GM23248 (cell line): Measurements from ENCODE around the gene MROH2B. TPM values are rescaled to one million over a fixed set of nuclear protein-coding genes. Genes with fewer than 3 reads are reported as not detected.

Experiments used
- DNase-seq: peaks from one replicate; pipeline ENCODE4 v3.0.0-alpha.2; 2015
- H2AFZ ChIP-seq: fragments of 200-600 bp; sonication (generic); 2 replicates; pipeline ENCODE4 v1.6.1; 2016; ENCODE audit warnings: antibody characterized with exemption
- H3F3A ChIP-seq: fragments of 200-600 bp; sonication (generic); 2 replicates; pipeline ENCODE4 v1.6.1; 2016; ENCODE audit warnings: mild to moderate bottlenecking, antibody characterized with exemption, mixed run types; ENCODE audit not compliant: insufficient read depth
- H3K27ac ChIP-seq: fragments of 200-600 bp; sonication (generic); 2 replicates; pipeline ENCODE4 v1.5.1; 2016; ENCODE audit warnings: mild to moderate bottlenecking
- H3K27me3 ChIP-seq: fragments of 200-600 bp; sonication (generic); replicated peaks from 2 replicates; pipeline ENCODE4 v1.6.1; 2016; ENCODE audit warnings: mild to moderate bottlenecking; ENCODE audit not compliant: insufficient read depth
- H3K36me3 ChIP-seq: fragments of 200-600 bp; sonication (generic); 2 replicates; pipeline ENCODE4 v1.6.1; 2016; ENCODE audit warnings: low read depth, mild to moderate bottlenecking
- H3K4me1 ChIP-seq: fragments of 200-600 bp; sonication (generic); 2 replicates; pipeline ENCODE4 v1.6.1; 2016; ENCODE audit warnings: mild to moderate bottlenecking; ENCODE audit not compliant: insufficient read depth
- H3K4me2 ChIP-seq: fragments of 200-600 bp; sonication (generic); one replicate; pipeline ENCODE4 v1.6.1; 2016; ENCODE audit warnings: mild to moderate bottlenecking; ENCODE audit not compliant: unreplicated experiment
- H3K4me3 ChIP-seq: fragments of 200-600 bp; sonication (generic); 2 replicates; pipeline ENCODE4 v1.5.1; 2016; ENCODE audit warnings: mild to moderate bottlenecking
- H3K79me2 ChIP-seq: fragments of 200-600 bp; sonication (generic); 2 replicates; pipeline ENCODE4 v1.6.1; 2016; ENCODE audit warnings: mild to moderate bottlenecking; ENCODE audit not compliant: insufficient read depth
- H3K9ac ChIP-seq: fragments of 200-600 bp; sonication (generic); 2 replicates; pipeline ENCODE4 v1.6.1; 2016; ENCODE audit warnings: mild to moderate bottlenecking
- H3K9me2 ChIP-seq: fragments of 200-600 bp; sonication (generic); 2 replicates; pipeline ENCODE4 v1.6.1; 2016; ENCODE audit warnings: mixed run types, mild to moderate bottlenecking, moderate library complexity; ENCODE audit not compliant: insufficient read depth
- H3K9me3 ChIP-seq: fragments of 200-600 bp; sonication (generic); one replicate; pipeline ENCODE4 v1.6.1; 2017; ENCODE audit warnings: low read depth
- H4K20me1 ChIP-seq: fragments of 200-600 bp; sonication (generic); 2 replicates; pipeline ENCODE4 v1.6.0; 2016; ENCODE audit not compliant: insufficient read depth
- EZH2 ChIP-seq: fragments of 200-600 bp; sonication (generic); IDR thresholded peaks from 2 replicates; pipeline ENCODE4 v1.6.1; 2018; ENCODE audit warnings: antibody characterized with exemption, mild to moderate bottlenecking; ENCODE audit not compliant: insufficient read depth, poor library complexity, severe bottlenecking
- EZH2phosphoT487 ChIP-seq: fragments of 200-600 bp; sonication (generic); IDR thresholded peaks from 2 replicates; pipeline ENCODE4 v1.6.1; 2018; ENCODE audit warnings: antibody characterized with exemption, moderate library complexity, mild to moderate bottlenecking, low read depth; ENCODE audit not compliant: insufficient read depth
- WGBS, 2 experiments: methylation state at CpG; one replicate each; pipeline ENCODE4 v1.1.6; 2015 to 2017; ENCODE audit warnings: low lambda C conversion rate in 2 of 2, low coverage in 1 of 2; ENCODE audit errors: missing lambda C conversion rate in 2 of 2; 5-methylcytosine and 5-hydroxymethylcytosine counted together
- in situ Hi-C: fragments of 300-500 bp; cut with MboI; formaldehyde crosslinking; loops from 2 replicates; pipeline ENCODE4 v1.15.0; 2020
- polyA plus RNA-seq: library from polyadenylated mRNA; unstranded; fragments of >200 nt; fragmentation: Nextera tagmentation; extraction: Ambion mirVana; gene quantifications from 2 replicates; pipeline ENCODE4 v1.2.1, GENCODE V29; 2016
- total RNA-seq: library from RNA; depleted of rRNA; stranded (reverse); fragments of >200 nt; shearing (Covaris generic); gene quantifications from 2 replicates; pipeline ENCODE4 v1.2.3, GENCODE V29; 2014

The MROH2B gene
- total and polyA plus RNA-seq, 2 experiments from 2014 or later, result not detected

DNA sequence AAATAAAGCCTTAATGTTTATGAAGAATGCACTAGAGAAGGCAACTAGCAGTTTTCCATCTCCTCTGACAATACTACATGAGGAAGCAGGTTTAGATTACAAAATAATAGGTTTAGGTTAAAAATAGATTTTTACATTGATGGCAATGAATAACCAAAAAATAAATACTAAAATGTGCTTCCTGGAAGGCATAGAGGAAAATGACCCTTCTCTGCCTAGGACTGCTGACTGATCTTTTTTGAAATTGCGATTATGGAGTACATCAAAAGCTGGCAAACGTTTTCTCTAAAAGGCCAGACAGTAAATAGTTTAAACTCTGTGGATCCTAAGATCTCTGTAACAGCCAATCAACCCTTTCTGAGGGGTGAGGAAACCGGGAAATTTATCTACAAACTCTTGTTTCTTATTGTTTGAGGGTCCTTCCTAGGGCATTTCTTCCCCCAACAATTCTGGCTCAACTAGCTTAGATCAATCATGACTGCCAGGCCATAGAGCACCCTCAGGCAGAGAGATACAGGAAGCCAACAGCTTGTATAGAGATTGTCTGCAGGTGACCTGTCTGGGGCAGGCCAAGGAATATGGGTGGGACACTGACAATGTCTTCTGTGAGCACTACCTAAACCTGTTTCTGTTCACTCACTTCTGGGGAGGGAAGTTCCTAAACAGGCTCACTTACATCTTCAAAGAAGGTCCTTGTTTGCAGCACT is 67.3 kb downstream of the MROH2B start:
- H4K20me1 ChIP-seq, result no peaks in the 10 kb centered on the region
- H3F3A ChIP-seq, result no peaks in the 10 kb centered on the region
- in situ Hi-C loops, result no loop called here
- WGBS, 2 experiments, result 26 to 31% methylated on average over 3 of the region's 3 CpGs
- no peak for DNase-seq
- H3K4me2 ChIP-seq, result no peak overlapping the region
- no peak overlapping the region for H3K9ac ChIP-seq
- no peaks in the 10 kb centered on the region for H3K9me3 ChIP-seq
- no peaks in the 10 kb centered on the region for H3K79me2 ChIP-seq
- no peak overlapping the region for H3K4me3 ChIP-seq
- no peaks in the 10 kb centered on the region for H3K27me3 ChIP-seq
- TF ChIP-seq EZH2phosphoT487 (no peak), EZH2 (no peak)
- no peak overlapping the region for H3K27ac ChIP-seq
- H3K9me2 ChIP-seq, result no peaks in the 10 kb centered on the region
- H3K4me1 ChIP-seq, result no peaks in the 10 kb centered on the region
- no peak overlapping the region for H2AFZ ChIP-seq
- H3K36me3 ChIP-seq, result no peaks in the 10 kb centered on the region

- Histone ChIP-seq H3K9me2 (no peaks in the 10 kb centered on the region), H4K20me1 (no peaks in the 10 kb centered on the region), H3K9me3 (no peaks in the 10 kb centered on the region), H3F3A (no peaks in the 10 kb centered on the region), H3K4me1 (no peaks in the 10 kb centered on the region), H3K4me2 (no peak overlapping the region), H3K79me2 (no peaks in the 10 kb centered on the region), H2AFZ (no peak overlapping the region), H3K27me3 (no peaks in the 10 kb centered on the region), H3K36me3 (no peaks in the 10 kb centered on the region), H3K9ac (no peak overlapping the region), H3K27ac (no peak overlapping the region), H3K4me3 (no peak overlapping the region)
- no peak for DNase-seq
- in situ Hi-C loops, result no loop called here
- WGBS, 2 experiments, result 41 to 49% methylated on average over 4 of the region's 4 CpGs
- TF ChIP-seq EZH2, result no peak
- TF ChIP-seq EZH2phosphoT487, result no peak
Measured at GRCh38 chr5:40999966-41000365, 71.2 kb downstream of the MROH2B start.

DNA sequence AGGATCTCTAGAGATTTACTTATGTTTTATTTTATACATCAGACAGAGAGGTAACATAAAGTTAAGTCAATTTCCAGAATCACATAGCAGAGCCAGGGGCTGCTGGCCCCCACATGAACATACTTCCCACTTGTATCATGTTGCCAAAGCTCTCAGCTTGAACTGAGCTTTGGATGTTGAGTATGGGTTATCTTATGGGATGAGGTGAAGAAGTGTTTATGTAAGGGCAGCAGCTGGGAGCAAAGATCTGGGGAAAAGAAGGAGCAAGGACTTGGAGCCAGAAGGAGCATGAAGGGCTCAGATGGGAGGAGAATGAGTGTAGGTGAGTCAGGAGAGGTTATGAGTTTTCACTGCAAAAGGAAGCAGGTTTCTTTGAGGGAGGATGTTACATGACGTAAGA is 72.0 kb downstream of the MROH2B start:
- Histone ChIP-seq H3K27ac (no peak overlapping the region), H3K36me3 (no peaks in the 10 kb centered on the region), H4K20me1 (no peaks in the 10 kb centered on the region), H3K79me2 (no peaks in the 10 kb centered on the region), H3K4me3 (no peak overlapping the region), H2AFZ (no peak overlapping the region), H3K9ac (no peak overlapping the region), H3K4me2 (no peak overlapping the region), H3K9me2 (no peaks in the 10 kb centered on the region), H3K27me3 (no peaks in the 10 kb centered on the region), H3K4me1 (no peaks in the 10 kb centered on the region), H3K9me3 (no peaks in the 10 kb centered on the region), H3F3A (no peaks in the 10 kb centered on the region)
- WGBS, 2 experiments, result 26 to 40% methylated on average over 1 of the region's 1 CpG
- TF ChIP-seq EZH2 (no peak), EZH2phosphoT487 (no peak)
- no peak for DNase-seq
- in situ Hi-C loops, result no loop called here

GRCh38 chr5:40995801-40996586 is 75.1 kb downstream of the MROH2B start:
- Histone ChIP-seq H4K20me1 (no peaks in the 10 kb centered on the region), H3F3A (no peaks in the 10 kb centered on the region), H3K4me3 (no peak overlapping the region), H3K27me3 (no peaks in the 10 kb centered on the region), H3K9ac (no peak overlapping the region), H2AFZ (no peak overlapping the region), H3K79me2 (no peaks in the 10 kb centered on the region), H3K9me3 (no peaks in the 10 kb centered on the region), H3K4me1 (no peaks in the 10 kb centered on the region), H3K27ac (no peak overlapping the region), H3K4me2 (no peak overlapping the region), H3K36me3 (no peaks in the 10 kb centered on the region), H3K9me2 (no peaks in the 10 kb centered on the region)
- in situ Hi-C loops, result no loop called here
- 65 to 68% methylated on average over 5 of the region's 5 CpGs for WGBS, 2 experiments
- no peak for DNase-seq
- TF ChIP-seq EZH2phosphoT487, result no peak
- TF ChIP-seq EZH2, result no peak
